PC-3 (cell line): ENCODE results near the gene ACTN1. TPM values are rescaled to one million over a fixed set of nuclear protein-coding genes. Genes with fewer than 3 reads are reported as not detected.

Experiments
- ATAC-seq: fragments of 200-7000 bp; cut with Tn5 transposase; 2 replicates; pipeline ENCODE4 v1.9.1; 2020; ENCODE audit warnings: mild to moderate bottlenecking, moderate library complexity
- BruUV-seq: library from RNA; stranded (reverse); fragments of 400-500 nt; replicated peaks from 2 replicates; lab custom pipeline; 2021; lab: Mats Ljungman, UMichigan
- CTCF ChIA-PET: fragments of 300-600 bp; sonication (Branson Sonifier 250); formaldehyde crosslinking; loops from one replicate; lab custom pipeline; 2022; ENCODE audit warnings: antibody characterized with exemption; lab: Charles Lee
- POLR2A ChIA-PET: fragments of 300-600 bp; sonication (Branson Sonifier 250); formaldehyde crosslinking; loops from one replicate; lab custom pipeline; 2022; ENCODE audit warnings: antibody characterized with exemption; ENCODE audit not compliant: unreplicated experiment; lab: Charles Lee
- DNase-seq: peaks from one replicate; pipeline ENCODE4 v3.0.0-alpha.2; 2015
- H2AFZ ChIP-seq: fragments of 300-600 bp; sonication (generic); 2 replicates; pipeline ENCODE4 v1.6.0; 2016; ENCODE audit warnings: antibody characterized with exemption, low read length
- H3F3A ChIP-seq: fragments of 300-600 bp; sonication (generic); one replicate; pipeline ENCODE4 v1.6.0; 2017; ENCODE audit warnings: antibody characterized with exemption, low read length, control low read depth, mild to moderate bottlenecking; ENCODE audit not compliant: unreplicated experiment
- H3K27ac ChIP-seq: fragments of 300-600 bp; sonication (generic); 2 replicates; pipeline ENCODE4 v1.5.1; 2016; ENCODE audit warnings: mild to moderate bottlenecking, low read length
- H3K27me3 ChIP-seq: fragments of 300-600 bp; sonication (generic); 2 replicates; pipeline ENCODE4 v1.6.1; 2016; ENCODE audit warnings: low read length, mixed read lengths
- H3K36me3 ChIP-seq: fragments of 300-600 bp; sonication (generic); 2 replicates; pipeline ENCODE4 v1.6.1; 2016; ENCODE audit warnings: low read depth, mixed run types, low read length, mixed read lengths
- H3K4me1 ChIP-seq: fragments of 300-600 bp; sonication (generic); 2 replicates; pipeline ENCODE4 v1.5.1; 2016; ENCODE audit warnings: low read length; ENCODE audit not compliant: insufficient read depth
- H3K4me2 ChIP-seq: fragments of 300-600 bp; sonication (generic); 2 replicates; pipeline ENCODE4 v1.6.0; 2016; ENCODE audit warnings: low read length
- H3K4me3 ChIP-seq: fragments of 300-600 bp; sonication (generic); 2 replicates; pipeline ENCODE4 v1.5.1; 2016; ENCODE audit warnings: mild to moderate bottlenecking, low read length, mixed read lengths
- H3K79me2 ChIP-seq: fragments of 300-600 bp; sonication (generic); 2 replicates; pipeline ENCODE4 v1.6.1; 2017; ENCODE audit warnings: low read length, mixed read lengths
- H3K9ac ChIP-seq: fragments of 300-600 bp; sonication (generic); 2 replicates; pipeline ENCODE4 v1.6.0; 2016; ENCODE audit warnings: mild to moderate bottlenecking, low read length
- H3K9me2 ChIP-seq: fragments of 300-600 bp; sonication (generic); replicated peaks from 2 replicates; pipeline ENCODE4 v1.6.1; 2016; ENCODE audit warnings: mixed run types, low read length, mixed read lengths
- H3K9me3 ChIP-seq: fragments of 300-600 bp; sonication (generic); 2 replicates; pipeline ENCODE4 v1.6.1; 2016; ENCODE audit warnings: low read length, mixed read lengths
- H4K20me1 ChIP-seq: fragments of 300-600 bp; sonication (generic); 2 replicates; pipeline ENCODE4 v1.6.1; 2016; ENCODE audit warnings: low read length, mixed read lengths
- CTCF ChIP-seq: fragments of 300-600 bp; sonication (generic); conservative IDR thresholded peaks from 2 replicates; pipeline ENCODE4 v1.5.1; 2017; ENCODE audit warnings: antibody characterized with exemption, low read depth, mild to moderate bottlenecking, low read length
- EZH2 ChIP-seq: fragments of 300-600 bp; sonication (generic); IDR thresholded peaks from one replicate; pipeline ENCODE4 v1.6.1; 2017; ENCODE audit warnings: antibody characterized with exemption, mild to moderate bottlenecking, low read length; ENCODE audit not compliant: unreplicated experiment
- EZH2phosphoT487 ChIP-seq: fragments of 300-600 bp; sonication (generic); IDR thresholded peaks from 2 replicates; pipeline ENCODE4 v1.6.1; 2018; ENCODE audit warnings: mild to moderate bottlenecking, antibody characterized with exemption, low read length, borderline replicate concordance
- intact Hi-C: fragments of 100-400 bp; cut with micrococcal nuclease; formaldehyde crosslinking; loops from 2 replicates; pipeline ENCODE4 v1.9.0; 2023
- total RNA-seq: library from RNA; depleted of rRNA; stranded (reverse); fragments of >200 nt; gene quantifications from 2 replicates; pipeline ENCODE4 v1.2.3, GENCODE V29; 2014

The ACTN1 gene
- total RNA-seq, 1 experiment from 2014 or later = 303 TPM

GRCh38 chr14:68882235-68882634, 96.9 kb downstream of the ACTN1 start:
- Histone ChIP-seq H3K9me2 (no peaks in the 10 kb centered on the region), H3K9me3 (no peaks in the 10 kb centered on the region), H3F3A (peaks cover 9% of the 10 kb centered on the region), H2AFZ (no peak overlapping the region), H3K4me1 (peaks cover 25% of the 10 kb centered on the region), H3K79me2 (no peaks in the 10 kb centered on the region), H3K27ac (no peak overlapping the region), H3K4me2 (no peak overlapping the region), H4K20me1 (0 out of 2 replicates have a peak, but pooled peaks cover 3% of the 10 kb centered on the region), H3K4me3 (no peak overlapping the region), H3K36me3 (peaks cover 80% of the 10 kb centered on the region), H3K9ac (no peak overlapping the region), H3K27me3 (no peaks in the 10 kb centered on the region)
- DNase-seq (no peak), ATAC-seq (no peak)
- ChIA-PET POLR2A (no interaction called here), CTCF (no interaction called here)
- TF ChIP-seq CTCF = no peak
- intact Hi-C loops = no loop called here
- no TSS peak for BruUV-seq

GRCh38 chr14:68881396-68881795, 97.7 kb downstream of the ACTN1 start:
- Histone ChIP-seq H3K36me3 (peaks cover 83% of the 10 kb centered on the region), H3K9me3 (no peaks in the 10 kb centered on the region), H3F3A (peaks cover 9% of the 10 kb centered on the region), H2AFZ (no peak overlapping the region), H3K79me2 (no peaks in the 10 kb centered on the region), H3K27ac (no peak overlapping the region), H3K27me3 (no peaks in the 10 kb centered on the region), H4K20me1 (0 out of 2 replicates have a peak, but pooled peaks cover 3% of the 10 kb centered on the region), H3K4me3 (no peak overlapping the region), H3K4me1 (peaks cover 25% of the 10 kb centered on the region), H3K9me2 (no peaks in the 10 kb centered on the region), H3K9ac (no peak overlapping the region), H3K4me2 (no peak overlapping the region)
- ChIA-PET POLR2A (no interaction called here), CTCF (no interaction called here)
- DNase-seq (no peak), ATAC-seq (no peak)
- no peak for TF ChIP-seq EZH2phosphoT487
- no peak for TF ChIP-seq CTCF
- TF ChIP-seq EZH2 = no peak
- BruUV-seq = no TSS peak
- intact Hi-C loops = no loop called here

GRCh38 chr14:68880581-68881105, 98.5 kb downstream of the ACTN1 start:
- Histone ChIP-seq H3K9me2 (no peaks in the 10 kb centered on the region), H3K27me3 (no peaks in the 10 kb centered on the region), H3K9ac (no peak overlapping the region), H2AFZ (no peak overlapping the region), H4K20me1 (0 out of 2 replicates have a peak, but pooled peaks cover 3% of the 10 kb centered on the region), H3K4me3 (no peak overlapping the region), H3K36me3 (peaks cover 85% of the 10 kb centered on the region), H3K79me2 (no peaks in the 10 kb centered on the region), H3K27ac (no peak overlapping the region), H3K9me3 (no peaks in the 10 kb centered on the region), H3F3A (peaks cover 9% of the 10 kb centered on the region), H3K4me2 (no peak overlapping the region), H3K4me1 (peaks cover 21% of the 10 kb centered on the region)
- no peak for ATAC-seq
- TF ChIP-seq CTCF = no peak
- no peak for TF ChIP-seq EZH2
- no peak for TF ChIP-seq EZH2phosphoT487
- no peak for DNase-seq
- intact Hi-C loops = no loop called here
- CTCF ChIA-PET = no interaction called here
- no TSS peak for BruUV-seq
- POLR2A ChIA-PET = interaction anchor here (0.7 kb wide), 1 partner anchor 1080 kb away, joined by 5 read pairs; no protein-coding TSS in a partner anchor
